K562 (cell line): Measurements from ENCODE around the gene MICAL2. TPM values are rescaled to one million over a fixed set of nuclear protein-coding genes. Genes with fewer than 3 reads are reported as not detected.

Experiments used
- BCLAF1 ChIP-seq, 2 experiments: fragments of 450-650 bp in 1 of 2; IDR thresholded peaks; 2 replicates each; pipeline ENCODE4 v1.6.1; 2011 to 2017; ENCODE audit warnings: low read depth in 2 of 2, antibody characterized with exemption in 1 of 2, borderline replicate concordance in 1 of 2, low read length in 1 of 2, mild to moderate bottlenecking in 1 of 2, mixed read lengths in 1 of 2; ENCODE audit not compliant: control insufficient read depth in 1 of 2
- BRF2 ChIP-seq: IDR thresholded peaks from 3 replicates; pipeline ENCODE4 v1.6.1; 2011; ENCODE audit warnings: borderline replicate concordance, mild to moderate bottlenecking; ENCODE audit not compliant: insufficient read length, insufficient read depth
- CREB5 ChIP-seq: fragments of 250-450 bp; sonication (Bioruptor Pico); IDR thresholded peaks from 2 replicates; pipeline ENCODE4 v1.5.0; 2020; ENCODE audit warnings: mild to moderate bottlenecking
- FOXM1 ChIP-seq, 2 experiments: fragments of 450-650 bp in 1 of 2; sonication (generic) in 1 of 2; formaldehyde crosslinking in 1 of 2; IDR thresholded peaks; 2 replicates each; pipeline versions ENCODE4 v1.6.1 to v1.9.0; 2017 to 2022; ENCODE audit warnings: low read depth in 2 of 2, mild to moderate bottlenecking in 2 of 2, missing genetic modification reagents in 1 of 2, moderate library complexity in 1 of 2
- MEIS2 ChIP-seq: fragments of 450-650 bp; IDR thresholded peaks from 2 replicates; pipeline ENCODE4 v1.6.1; 2014; ENCODE audit warnings: mild to moderate bottlenecking; ENCODE audit not compliant: partially characterized antibody
- MTA2 ChIP-seq: fragments of 450-650 bp; IDR thresholded peaks from 2 replicates; pipeline ENCODE4 v1.6.1; 2016; ENCODE audit warnings: low read depth
- MXI1 ChIP-seq: IDR thresholded peaks from 2 replicates; pipeline ENCODE4 v1.6.1; 2011; ENCODE audit warnings: low read depth, mild to moderate bottlenecking, improper control_type of control experiment, low read length
- NBN ChIP-seq: fragments of 450-650 bp; IDR thresholded peaks from 2 replicates; pipeline ENCODE4 v1.6.1; 2016; ENCODE audit warnings: low read depth, mild to moderate bottlenecking
- PKNOX1 ChIP-seq: fragments of 450-650 bp; IDR thresholded peaks from 2 replicates; pipeline ENCODE4 v1.6.1; 2016
- POLR2A ChIP-seq: fragments of 450-650 bp; conservative IDR thresholded peaks from 2 replicates; pipeline ENCODE4 v1.6.1; 2016
- PREB ChIP-seq: sonication (generic); formaldehyde crosslinking; IDR thresholded peaks from 2 replicates; pipeline ENCODE4 v1.8.1; 2023; ENCODE audit warnings: mild to moderate bottlenecking, missing genetic modification reagents
- SMAD3 ChIP-seq: fragments of 450-650 bp; formaldehyde crosslinking; conservative IDR thresholded peaks from 2 replicates; pipeline ENCODE4 v1.4.0; 2020; ENCODE audit warnings: mild to moderate bottlenecking
- SMARCE1 ChIP-seq: fragments of 450-650 bp; IDR thresholded peaks from 2 replicates; pipeline ENCODE4 v1.7.1; 2016; ENCODE audit warnings: mild to moderate bottlenecking
- SREBF1 ChIP-seq: fragments of 150-350 bp; IDR thresholded peaks from 2 replicates; pipeline ENCODE4 v1.6.1; 2014; ENCODE audit warnings: antibody characterized with exemption, low read depth, low read length, borderline replicate concordance
- TBL1XR1 ChIP-seq, 2 experiments: IDR thresholded peaks; 2 replicates each; pipeline ENCODE4 v1.6.1; 2012; ENCODE audit warnings: improper control_type of control experiment in 2 of 2, low read length in 2 of 2, mild to moderate bottlenecking in 1 of 2
- ZEB2 ChIP-seq: fragments of 450-650 bp; IDR thresholded peaks from 2 replicates; pipeline ENCODE4 v1.6.1; 2016
- ZMIZ1 ChIP-seq, 2 experiments: fragments of 150-350 bp in 1 of 2; IDR thresholded peaks; 2 replicates each; pipeline ENCODE4 v1.6.1; 2012 to 2016; ENCODE audit warnings: low read depth in 2 of 2, low read length in 2 of 2, mild to moderate bottlenecking in 1 of 2, moderate library complexity in 1 of 2
- polyA plus RNA-seq, 8 experiments: library from polyadenylated mRNA; depleted of rRNA in 4 of 8; stranded (reverse) in 5 of 8; unstranded in 3 of 8; fragments of >200 nt; fragmentation: Nextera tagmentation in 2 of 8; fragmentation: Illumina TruSeq in 1 of 8; extraction: Ambion mirVana in 2 of 8; extraction: Trizol in 1 of 8; gene quantifications; 2 replicates each; pipeline versions ENCODE4 v1.2.1 to v1.2.3, GENCODE V29; 2011 to 2014; ENCODE audit warnings: inconsistent platforms in 1 of 8, missing spikeins in 1 of 8
- total RNA-seq, 7 experiments: library from RNA; depleted of rRNA in 6 of 7; stranded (reverse); fragments of >200 nt in 6 of 7; fragmentation: Illumina TruSeq in 2 of 7; extraction: Trizol in 2 of 7; gene quantifications; 2 replicates each; pipeline versions ENCODE4 v1.2.1 to v1.2.3, GENCODE V29; 2011 to 2021; ENCODE audit warnings: low replicate concordance in 1 of 7

The MICAL2 gene
- total and polyA plus RNA-seq, 9 of the 15 experiments (the other 6 are each of a cell fraction or from before 2014, with no cell fraction given), result 4.7 to 64.2 (median 33.6) TPM

GRCh38 chr11:12195768-12196167 lies 85.4 kb downstream of the MICAL2 start (continued):
- TF ChIP-seq SMAD3 (CRISPR knock-in tag), result no peak
- no peak for TF ChIP-seq BCLAF1 (IDR thresholded peaks at IDR 0.05; ENCODE audit: borderline replicate concordance in 1 of 2, control insufficient read depth in 1 of 2, low read depth in 2 of 2, low read length in 1 of 2)
- no peak for TF ChIP-seq BRF2
- TF ChIP-seq SREBF1, result no peak
- no peak for TF ChIP-seq MXI1
- no peak for TF ChIP-seq CREB5 (CRISPR knock-in tag)
- no peak for TF ChIP-seq FOXM1 (IDR thresholded peaks at IDR 0.05; ENCODE audit: low read depth)
- no peak for TF ChIP-seq FOXM1 (CRISPR knock-in tag; IDR thresholded peaks at IDR 0.05; ENCODE audit: low read depth)
- TF ChIP-seq POLR2A, result no peak
- no peak for TF ChIP-seq ZEB2
- TF ChIP-seq PKNOX1, result peak; percentile 89
- TF ChIP-seq TBL1XR1 (IDR thresholded peaks at IDR 0.05; ENCODE audit: low read length in 2 of 2), result no peak
- no peak for TF ChIP-seq ZMIZ1 (IDR thresholded peaks at IDR 0.05; ENCODE audit: low read depth in 2 of 2, low read length in 2 of 2)
- no peak for TF ChIP-seq SMARCE1
- peak; percentile 69 for TF ChIP-seq MEIS2
- TF ChIP-seq NBN, result no peak
- TF ChIP-seq PREB (CRISPR knock-in tag), result no peak
- TF ChIP-seq MTA2, result 0 out of 2 replicates have a peak, but pooled peaks have one; percentile 28
